H9 (cell line): ENCODE data around the gene KCNG1. TPM values are rescaled to one million over a fixed set of nuclear protein-coding genes. Genes with fewer than 3 reads are reported as not detected.

Experiments used
- DNase-seq: peaks from one replicate; pipeline ENCODE4 v3.0.0-alpha.2; 2017
- H2AFZ ChIP-seq: one replicate; pipeline ENCODE4 v1.6.1; 2013; ENCODE audit warnings: mild to moderate bottlenecking, low read length, control low read depth, moderate library complexity
- H2AK5ac ChIP-seq: 2 replicates; pipeline ENCODE4 v1.6.1; 2013; ENCODE audit warnings: low read length, control low read depth, mixed read lengths; ENCODE audit not compliant: insufficient read length
- H2BK120ac ChIP-seq: one replicate; pipeline ENCODE4 v1.6.1; 2013; ENCODE audit warnings: low read depth, mild to moderate bottlenecking, low read length, control low read depth, inconsistent platforms; ENCODE audit not compliant: poor library complexity, severe bottlenecking
- H2BK12ac ChIP-seq: 2 replicates; pipeline ENCODE4 v1.6.1; 2013; ENCODE audit warnings: low read length, control low read depth, mixed read lengths, low read depth; ENCODE audit not compliant: insufficient read length
- H2BK15ac ChIP-seq: 2 replicates; pipeline ENCODE4 v1.6.1; 2013; ENCODE audit warnings: low read depth, low read length, control low read depth
- H2BK20ac ChIP-seq: one replicate; pipeline ENCODE4 v1.6.1; 2013; ENCODE audit warnings: low read depth, mild to moderate bottlenecking, low read length, control low read depth, inconsistent platforms; ENCODE audit not compliant: poor library complexity, severe bottlenecking
- H2BK5ac ChIP-seq: 2 replicates; pipeline ENCODE4 v1.6.1; 2013; ENCODE audit warnings: low read length, control low read depth, mixed read lengths; ENCODE audit not compliant: insufficient read length
- H3K14ac ChIP-seq: 2 replicates; pipeline ENCODE4 v1.6.1; 2013; ENCODE audit warnings: low read length, control low read depth; ENCODE audit not compliant: insufficient read depth
- H3K18ac ChIP-seq: 2 replicates; pipeline ENCODE4 v1.6.1; 2013; ENCODE audit warnings: low read depth, mild to moderate bottlenecking, mixed read lengths, low read length, control low read depth; ENCODE audit not compliant: insufficient read length
- H3K23ac ChIP-seq: 2 replicates; pipeline ENCODE4 v1.6.1; 2013; ENCODE audit warnings: low read length, control low read depth, mixed read lengths, low read depth; ENCODE audit not compliant: insufficient read length
- H3K23me2 ChIP-seq: 2 replicates; pipeline ENCODE4 v1.6.1; 2013; ENCODE audit warnings: low read depth, mild to moderate bottlenecking, mixed read lengths, low read length, control low read depth; ENCODE audit not compliant: insufficient read length, poor library complexity, severe bottlenecking
- H3K27ac ChIP-seq: 2 replicates; pipeline ENCODE4 v1.5.1; 2013; ENCODE audit warnings: low read length, control low read depth, mixed read lengths, low read depth; ENCODE audit not compliant: insufficient read length
- H3K27me3 ChIP-seq: 2 replicates; pipeline ENCODE4 v1.6.1; 2013; ENCODE audit warnings: low read length, control low read depth, inconsistent platforms; ENCODE audit not compliant: insufficient read depth
- H3K4ac ChIP-seq: 2 replicates; pipeline ENCODE4 v1.6.1; 2013; ENCODE audit warnings: low read depth, mild to moderate bottlenecking, control low read depth, inconsistent platforms, low read length, moderate library complexity
- H3K4me1 ChIP-seq: 2 replicates; pipeline ENCODE4 v1.6.1; 2013; ENCODE audit warnings: low read length, control low read depth, inconsistent platforms; ENCODE audit not compliant: insufficient read depth
- H3K4me2 ChIP-seq: 2 replicates; pipeline ENCODE4 v1.6.1; 2013; ENCODE audit warnings: low read length, control low read depth, mixed read lengths; ENCODE audit not compliant: insufficient read length, insufficient read depth
- H3K56ac ChIP-seq: 2 replicates; pipeline ENCODE4 v1.6.1; 2013; ENCODE audit warnings: low read depth, mild to moderate bottlenecking, mixed read lengths, low read length, control low read depth; ENCODE audit not compliant: insufficient read length
- H3K79me1 ChIP-seq: 2 replicates; pipeline ENCODE4 v1.6.1; 2013; ENCODE audit warnings: low read depth, mild to moderate bottlenecking, moderate library complexity, low read length, control low read depth, inconsistent platforms; ENCODE audit not compliant: insufficient read depth, poor library complexity, severe bottlenecking
- H3K79me2 ChIP-seq: 2 replicates; pipeline ENCODE4 v1.6.1; 2013; ENCODE audit warnings: low read length, control low read depth, inconsistent platforms; ENCODE audit not compliant: insufficient read depth
- H3K9ac ChIP-seq: 2 replicates; pipeline ENCODE4 v1.6.1; 2013; ENCODE audit warnings: low read length, control low read depth, mixed read lengths; ENCODE audit not compliant: insufficient read length; ENCODE audit errors: extremely low read depth
- H3K9me3 ChIP-seq: one replicate; pipeline ENCODE4 v1.6.1; 2013; ENCODE audit warnings: low read depth, low read length, inconsistent platforms; ENCODE audit not compliant: control insufficient read depth
- H3T11ph ChIP-seq: one replicate; pipeline ENCODE4 v1.6.1; 2013; ENCODE audit warnings: mild to moderate bottlenecking, low read length, control low read depth, inconsistent platforms
- H4K20me1 ChIP-seq: one replicate; pipeline ENCODE4 v1.6.1; 2013; ENCODE audit not compliant: control insufficient read depth, insufficient read length, insufficient read depth
- H4K5ac ChIP-seq: 2 replicates; pipeline ENCODE4 v1.6.1; 2013; ENCODE audit warnings: low read depth, mild to moderate bottlenecking, mixed read lengths, low read length, control low read depth; ENCODE audit not compliant: insufficient read length
- H4K8ac ChIP-seq: replicated peaks from 2 replicates; pipeline ENCODE4 v1.6.1; 2013; ENCODE audit warnings: low read length, control low read depth, mixed read lengths, low read depth; ENCODE audit not compliant: insufficient read length
- H4K91ac ChIP-seq: 2 replicates; pipeline ENCODE4 v1.6.1; 2013; ENCODE audit warnings: low read depth, mild to moderate bottlenecking, moderate library complexity, mixed read lengths, low read length, control low read depth; ENCODE audit not compliant: insufficient read length
- H3K27ac Mint-ChIP-seq, 3 experiments: 2 replicates in 2 of 3; 3 replicates in 1 of 3; pipeline ENCODE4 v1.8.0; 2020 to 2021; ENCODE audit warnings: mixed read lengths in 3 of 3, mild to moderate bottlenecking in 1 of 3, moderate library complexity in 1 of 3
- H3K27me3 Mint-ChIP-seq: 2 replicates; pipeline ENCODE4 v1.8.0; 2021; ENCODE audit warnings: low read depth, mild to moderate bottlenecking, moderate library complexity, mixed read lengths
- H3K36me3 Mint-ChIP-seq, 3 experiments: 2 replicates in 2 of 3; 3 replicates in 1 of 3; pipeline ENCODE4 v1.8.0; 2020 to 2021; ENCODE audit warnings: low read depth in 3 of 3, mixed read lengths in 3 of 3; ENCODE audit not compliant: insufficient read depth in 1 of 3
- H3K4me1 Mint-ChIP-seq, 2 experiments: 2 replicates each; pipeline ENCODE4 v1.8.0; 2020; ENCODE audit warnings: mixed read lengths in 2 of 2
- H3K4me3 Mint-ChIP-seq, 2 experiments: 2 replicates in 1 of 2; 3 replicates in 1 of 2; pipeline ENCODE4 v1.8.0; 2020 to 2021; ENCODE audit warnings: mild to moderate bottlenecking in 2 of 2, mixed read lengths in 2 of 2, moderate library complexity in 1 of 2
- H3K9me3 Mint-ChIP-seq, 2 experiments: 2 replicates in 1 of 2; 3 replicates in 1 of 2; pipeline ENCODE4 v1.8.0; 2020; ENCODE audit warnings: mild to moderate bottlenecking in 2 of 2, mixed read lengths in 2 of 2, moderate library complexity in 1 of 2
- WGBS: extraction: QIAGEN DNeasy Blood & Tissue Kit; methylation state at CpG from one replicate; pipeline ENCODE4 v1.1.7; 2013; ENCODE audit warnings: missing lambda C conversion rate, low lambda C conversion rate, mixed read lengths; ENCODE audit not compliant: insufficient read length; ENCODE audit errors: extremely low coverage; 5-methylcytosine and 5-hydroxymethylcytosine counted together
- total RNA-seq: library from RNA; stranded (reverse); gene quantifications from 2 replicates; pipeline ENCODE4 v1.2.1, GENCODE V29; 2021
- TF ChIP-seq, protein P1 (sequence below): fragments of 200-600 bp; sonication (generic); conservative IDR thresholded peaks from 3 replicates; pipeline ENCODE4 v1.8.0; 2021; ENCODE audit warnings: antibody characterized with exemption, mild to moderate bottlenecking

Gene KCNG1
- total RNA-seq, 1 experiment from 2014 or later: 13.2 TPM

DNA sequence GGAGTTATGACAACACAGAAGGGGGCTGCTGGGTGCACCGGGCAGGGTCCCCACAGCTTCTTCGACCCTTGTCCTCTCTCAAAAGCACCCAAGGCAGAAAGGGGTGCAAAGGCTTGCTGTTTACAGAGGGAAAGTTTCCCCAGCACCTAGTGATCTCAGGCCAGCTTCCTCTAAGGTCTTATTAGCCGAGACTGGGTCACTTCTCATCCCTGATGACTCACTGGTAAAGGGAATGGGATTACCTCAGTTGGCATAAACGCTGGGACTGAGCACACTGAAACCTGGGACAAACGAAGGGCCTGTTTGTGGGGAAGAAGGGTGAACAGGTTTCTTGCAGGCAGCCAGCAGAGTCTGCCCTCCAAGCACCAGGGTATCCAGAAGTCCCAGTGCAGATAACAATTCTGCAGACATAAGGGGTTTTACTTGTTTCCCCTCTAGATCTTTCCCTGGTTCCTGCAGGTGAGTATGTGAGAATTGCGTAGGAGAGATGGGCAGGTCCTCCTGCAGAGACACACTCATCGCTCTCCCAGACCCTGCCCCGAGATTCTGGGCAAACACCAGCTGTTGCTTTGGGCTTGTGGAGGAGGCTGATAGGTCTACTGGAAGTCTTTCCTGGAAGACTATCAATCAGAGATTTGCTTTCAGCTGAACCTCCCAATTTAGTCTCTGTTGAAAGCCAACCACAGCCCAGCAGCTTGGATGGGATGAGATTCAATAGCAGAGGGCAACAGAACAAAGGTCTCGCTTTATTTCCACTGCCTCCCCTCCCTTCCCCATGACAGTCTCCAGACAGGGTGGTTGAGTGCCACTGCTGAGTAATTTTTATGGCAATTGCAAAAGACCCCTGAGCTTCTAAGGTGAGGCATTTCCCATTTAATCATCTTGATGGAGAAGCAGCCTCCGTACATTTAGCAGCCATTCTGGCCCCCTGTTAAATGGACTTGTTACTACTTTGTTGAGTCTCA is 25.7 kb downstream of the KCNG1 start:
- Histone ChIP-seq H4K5ac (no peak overlapping the region), H3K27ac (no peak overlapping the region), H2AFZ (no peak overlapping the region), H3K18ac (no peak overlapping the region), H3K79me2 (no peaks in the 10 kb centered on the region), H2BK5ac (no peak overlapping the region), H3K9me3 (no peaks in the 10 kb centered on the region), H2BK120ac (no peak overlapping the region), H3K27me3 (no peaks in the 10 kb centered on the region), H2AK5ac (no peak overlapping the region), H3K56ac (no peak overlapping the region), H4K91ac (no peak overlapping the region), H2BK20ac (no peak overlapping the region), H3K4me1 (no peaks in the 10 kb centered on the region), H4K8ac (no peak overlapping the region), H3K23me2 (no peaks in the 10 kb centered on the region), H2BK15ac (no peak overlapping the region), H3T11ph (no peak overlapping the region), H3K9ac (no peak overlapping the region), H3K23ac (no peak overlapping the region), H3K4me2 (no peak overlapping the region), H2BK12ac (no peak overlapping the region), H3K4ac (no peak overlapping the region), H4K20me1 (no peaks in the 10 kb centered on the region), H3K79me1 (no peaks in the 10 kb centered on the region), H3K14ac (no peak overlapping the region)
- no peak for DNase-seq
- Mint-ChIP-seq H3K27ac (no peak overlapping the region), H3K9me3 (peaks cover 0 to 4% of the 10 kb centered on the region in 2 experiments; a peak in 1 of 5 replicates), H3K27me3 (peaks cover 15% of the 10 kb centered on the region), H3K4me1 (peaks cover 13 to 19% of the 10 kb centered on the region in 2 experiments), H3K36me3 (peaks cover 0 to 1% (median under 1%) of the 10 kb centered on the region in 3 experiments; a peak in 1 of 7 replicates), H3K4me3 (no peak overlapping the region)
- no CpG with 5 or more reads among the region's 10 CpGs for WGBS
- TF ChIP-seq, protein P1, sequence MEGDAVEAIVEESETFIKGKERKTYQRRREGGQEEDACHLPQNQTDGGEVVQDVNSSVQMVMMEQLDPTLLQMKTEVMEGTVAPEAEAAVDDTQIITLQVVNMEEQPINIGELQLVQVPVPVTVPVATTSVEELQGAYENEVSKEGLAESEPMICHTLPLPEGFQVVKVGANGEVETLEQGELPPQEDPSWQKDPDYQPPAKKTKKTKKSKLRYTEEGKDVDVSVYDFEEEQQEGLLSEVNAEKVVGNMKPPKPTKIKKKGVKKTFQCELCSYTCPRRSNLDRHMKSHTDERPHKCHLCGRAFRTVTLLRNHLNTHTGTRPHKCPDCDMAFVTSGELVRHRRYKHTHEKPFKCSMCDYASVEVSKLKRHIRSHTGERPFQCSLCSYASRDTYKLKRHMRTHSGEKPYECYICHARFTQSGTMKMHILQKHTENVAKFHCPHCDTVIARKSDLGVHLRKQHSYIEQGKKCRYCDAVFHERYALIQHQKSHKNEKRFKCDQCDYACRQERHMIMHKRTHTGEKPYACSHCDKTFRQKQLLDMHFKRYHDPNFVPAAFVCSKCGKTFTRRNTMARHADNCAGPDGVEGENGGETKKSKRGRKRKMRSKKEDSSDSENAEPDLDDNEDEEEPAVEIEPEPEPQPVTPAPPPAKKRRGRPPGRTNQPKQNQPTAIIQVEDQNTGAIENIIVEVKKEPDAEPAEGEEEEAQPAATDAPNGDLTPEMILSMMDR: no peak
